ENCODE results near the gene TOR4A.

- TF ChIP-seq CTCF (conservative IDR thresholded peaks at IDR 0.05; ENCODE audit: low read depth in 2 of 2) (no peak), REST (IDR thresholded peaks at IDR 0.05; ENCODE audit: unreplicated experiment) (no peak), JUNB (IDR thresholded peaks at IDR 0.05; ENCODE audit: unreplicated experiment) (no peak), POLR2AphosphoS5 (IDR thresholded peaks at IDR 0.05; ENCODE audit: low read depth) (no peak), NANOG (IDR thresholded peaks at IDR 0.05; ENCODE audit: borderline replicate concordance) (no peak), EZH2 (IDR thresholded peaks at IDR 0.05; ENCODE audit: low read depth, unreplicated experiment) (no peak), EZH2phosphoT487 (IDR thresholded peaks at IDR 0.05; ENCODE audit: unreplicated experiment) (no peak), ZNF331 (CRISPR knock-in tag; IDR thresholded peaks at IDR 0.05; ENCODE audit: low read depth) (no peak), CREB1 (CRISPR knock-in tag; IDR thresholded peaks at IDR 0.05; ENCODE audit: low read depth) (no peak), ZNF462 (CRISPR knock-in tag; IDR thresholded peaks at IDR 0.05) (no peak), ETS1 (IDR thresholded peaks at IDR 0.05) (no peak), STAT1 (IDR thresholded peaks at IDR 0.05; ENCODE audit: unreplicated experiment) (no peak), ZNF114 (CRISPR knock-in tag; IDR thresholded peaks at IDR 0.05) (no peak)
These were observed 26.4 kb upstream of the TOR4A start, which contains the start of gene STPG3 for GRCh38 chr9:137251194-137251461.

All from GM23338 (cell line).